ENCODE data around the gene PSAT1.

The PSAT1 gene

GRCh38 chr9:78292716-78293497 is 4.0 kb upstream of the PSAT1 start:
- no peak for DNase-seq (ENCODE audit: low read depth)

- DNase-seq (ENCODE audit: low read depth) = no peak
Observed at GRCh38 chr9:78294290-78295176, 2.4 kb upstream of the PSAT1 start.

DNA sequence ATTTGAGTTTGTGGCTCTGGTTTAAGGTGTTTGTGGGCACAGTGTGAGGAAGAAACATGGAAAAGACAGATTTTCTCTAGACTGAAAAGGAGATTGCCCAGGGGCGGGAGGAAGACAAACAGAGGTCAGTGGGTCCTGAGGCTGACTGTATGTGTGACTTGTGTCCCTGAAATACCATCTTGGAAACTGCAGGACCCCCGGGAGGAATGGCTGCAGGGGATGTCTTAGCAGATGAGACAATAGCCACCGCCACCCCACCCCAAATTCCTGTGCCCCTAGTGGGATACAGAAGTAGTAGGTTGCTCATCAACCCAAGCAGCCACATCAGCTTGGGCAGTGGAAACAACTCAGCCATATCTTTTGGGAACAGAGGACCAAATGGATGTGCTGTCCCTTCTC is 1.7 kb upstream of the PSAT1 start:
- DNase-seq (ENCODE audit: low read depth) = no peak

DNA sequence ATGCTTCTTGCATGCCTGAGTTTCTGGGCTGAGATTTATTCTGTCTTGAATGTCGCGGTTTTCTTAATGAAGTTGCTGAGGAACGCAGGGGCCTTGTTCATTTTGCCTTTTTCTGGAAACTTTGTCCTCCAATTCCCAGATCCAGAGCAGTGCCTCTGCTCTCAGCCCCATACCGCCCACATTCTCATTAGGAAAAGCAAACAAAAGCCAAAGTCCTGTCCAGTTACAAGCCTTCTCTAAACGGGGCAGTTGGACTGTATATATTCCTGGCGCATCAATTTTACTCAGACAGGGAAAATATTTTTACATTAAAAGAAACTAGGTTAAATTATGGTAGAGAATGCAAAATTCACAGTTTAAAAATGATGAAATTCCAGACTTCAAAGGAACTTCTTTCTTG is 1.2 kb upstream of the PSAT1 start:
- DNase-seq (ENCODE audit: low read depth) = no peak

- no peak for DNase-seq (ENCODE audit: low read depth)
Observed at GRCh38 chr9:78296201-78296892, 578 bp upstream of the PSAT1 start.

DNA sequence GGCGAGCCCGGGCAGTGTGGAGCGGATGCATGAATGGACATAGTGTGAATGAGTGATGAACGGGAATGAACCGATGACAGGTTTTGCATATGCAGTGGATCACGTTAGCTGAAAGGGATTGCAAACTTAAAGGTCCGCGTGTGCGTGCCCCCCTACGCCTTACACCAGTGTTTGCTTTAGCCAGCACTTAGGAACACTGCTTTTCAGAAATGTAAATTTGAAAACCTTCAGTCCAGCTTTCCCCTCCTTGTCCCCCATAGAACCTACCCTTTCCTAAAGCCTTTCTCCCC is 692 bp downstream of the PSAT1 start:
- no peak for DNase-seq (ENCODE audit: low read depth)

DNA sequence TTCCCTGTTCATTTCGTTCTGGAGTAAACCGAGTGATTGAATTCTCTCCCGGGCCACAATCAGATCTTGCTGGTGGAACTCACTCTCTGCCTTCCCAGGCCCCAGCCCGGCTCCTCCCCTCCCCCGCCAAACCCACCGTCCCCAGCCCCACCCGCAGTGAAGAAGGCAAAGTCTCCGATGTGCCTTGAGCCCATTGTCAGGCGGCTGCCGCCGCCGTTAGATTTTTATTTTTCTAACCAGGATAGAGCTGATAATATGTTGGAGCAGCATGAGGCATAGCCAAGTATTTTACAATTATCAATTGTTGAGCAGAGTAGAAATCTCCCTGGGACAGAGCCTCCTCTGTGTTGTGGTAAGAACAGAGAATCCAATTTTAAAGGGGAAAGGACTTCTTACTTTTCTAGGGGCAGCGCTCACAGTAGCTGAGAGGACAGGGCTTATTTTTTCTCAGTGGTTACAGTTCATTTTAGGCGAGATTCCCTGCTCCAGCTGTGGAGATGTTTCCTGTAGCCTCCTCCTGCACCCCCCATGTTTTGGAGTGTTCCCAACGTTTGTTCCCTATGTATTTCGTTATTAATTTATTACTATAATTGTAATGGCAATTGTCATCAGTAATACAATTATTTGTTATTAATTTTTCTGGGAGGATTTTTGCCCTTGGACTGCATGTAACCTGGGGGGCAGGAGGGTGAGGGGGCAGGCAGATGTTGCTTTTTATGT is 1.3 kb downstream of the PSAT1 start:
- no peak for DNase-seq (ENCODE audit: low read depth)

GRCh38 chr9:78300209-78300608 is 3.3 kb downstream of the PSAT1 start:
- DNase-seq (ENCODE audit: low read depth) = no peak

- no peak for DNase-seq (ENCODE audit: low read depth)
Observed at GRCh38 chr9:78301466-78301865, 4.5 kb downstream of the PSAT1 start.

GRCh38 chr9:78303377-78304062 is 6.6 kb downstream of the PSAT1 start:
- no peak for DNase-seq (ENCODE audit: low read depth)

DNA sequence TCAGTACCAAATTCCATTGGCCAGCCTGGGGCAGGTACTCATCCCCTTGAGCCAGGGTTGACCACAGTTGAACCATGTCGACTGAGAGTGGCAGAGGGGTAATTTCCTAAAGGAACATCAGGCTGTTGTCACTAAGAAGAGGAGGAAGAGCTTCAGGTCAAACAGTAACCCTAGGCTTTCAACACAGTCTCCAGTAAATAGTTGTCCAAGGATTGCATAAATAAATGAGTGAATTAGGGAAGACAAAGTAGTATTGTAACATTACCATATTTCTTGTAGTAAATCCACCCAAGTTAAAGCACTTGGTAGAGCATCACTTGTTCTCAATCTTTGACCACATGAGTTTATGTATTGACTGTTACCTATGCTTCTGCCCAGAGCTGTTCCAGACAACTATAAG is 7.4 kb downstream of the PSAT1 start:
- no peak for DNase-seq (ENCODE audit: low read depth)

- DNase-seq (ENCODE audit: low read depth) = no peak
Observed at GRCh38 chr9:78306222-78307076, 9.5 kb downstream of the PSAT1 start.

GRCh38 chr9:78307360-78307759 is 10.4 kb downstream of the PSAT1 start:
- DNase-seq (ENCODE audit: low read depth) = no peak

- no peak for DNase-seq (ENCODE audit: low read depth)
Observed at GRCh38 chr9:78309066-78309465, 12.1 kb downstream of the PSAT1 start.

DNA sequence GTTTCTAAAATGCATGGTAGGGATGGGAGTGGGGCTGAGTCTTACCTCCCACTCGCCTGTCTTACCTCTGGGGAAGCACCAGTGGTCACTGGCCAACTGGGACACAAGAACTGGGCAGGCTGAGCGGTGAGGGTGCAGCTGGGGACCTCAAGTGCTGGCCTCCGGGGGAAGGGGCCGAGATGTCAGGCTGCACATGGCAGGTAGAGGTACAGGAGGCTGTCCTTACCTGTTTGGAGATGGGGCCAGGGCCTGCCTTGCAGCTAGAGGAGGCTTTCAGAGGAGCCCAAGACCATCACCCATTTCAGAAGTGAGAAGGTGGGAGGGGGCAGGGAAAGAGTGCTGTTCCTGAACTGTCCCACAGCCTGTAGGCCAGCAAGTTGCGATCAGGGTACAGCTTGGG is 14.2 kb downstream of the PSAT1 start:
- no peak for DNase-seq (ENCODE audit: low read depth)

GRCh38 chr9:78311886-78312524 is 15.1 kb downstream of the PSAT1 start:
- no peak for DNase-seq (ENCODE audit: low read depth)

DNA sequence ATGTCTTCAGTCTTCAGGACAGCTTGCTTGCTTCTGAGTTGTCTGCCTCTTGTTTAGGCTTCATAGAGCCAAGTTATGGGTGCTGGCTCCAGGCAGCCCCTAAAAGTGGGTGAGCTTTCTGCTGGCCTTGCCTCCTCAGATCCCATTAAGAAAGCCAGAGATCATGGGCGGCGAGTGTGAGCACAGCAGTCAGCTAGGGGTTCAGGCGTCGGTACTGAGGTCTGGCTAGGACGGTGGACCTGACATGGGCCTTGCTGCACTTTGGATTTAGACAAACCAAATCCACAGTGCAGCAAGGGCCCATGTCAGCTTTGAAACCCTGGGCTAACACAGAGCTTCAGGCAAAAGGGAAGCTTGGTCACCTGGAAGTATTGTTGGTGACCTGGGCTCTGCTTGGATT is 17.6 kb downstream of the PSAT1 start:
- DNase-seq (ENCODE audit: low read depth) = no peak

- DNase-seq (ENCODE audit: low read depth) = no peak
Observed at GRCh38 chr9:78314953-78315870, 18.3 kb downstream of the PSAT1 start.

All from activated gamma-delta T cell treated with anti-CD3 and anti-CD28 coated beads, Interleukin-2, amount 50 U/mL, for 16 hours (primary cell).